Caco-2 (cell line): ENCODE data around the gene OR10G2. TPM values are rescaled to one million over a fixed set of nuclear protein-coding genes. Genes with fewer than 3 reads are reported as not detected.

Experiments
- BruUV-seq: library from RNA; stranded (reverse); fragments of 400-500 nt; replicated peaks from 2 replicates; lab custom pipeline; 2021; lab: Mats Ljungman, UMichigan
- CTCF ChIA-PET: fragments of 300-600 bp; sonication (Branson Sonifier 250); formaldehyde crosslinking; loops from one replicate; lab custom pipeline; 2022; ENCODE audit warnings: antibody characterized with exemption; lab: Charles Lee
- POLR2A ChIA-PET: fragments of 300-600 bp; sonication (Branson Sonifier 250); formaldehyde crosslinking; loops from one replicate; lab custom pipeline; 2022; ENCODE audit warnings: antibody characterized with exemption; lab: Charles Lee
- DNase-seq, 2 experiments: peaks; one replicate each; pipeline versions ENCODE4 v3.0.0 to v3.0.0-alpha.2; 2020 to 2022
- H3K27me3 ChIP-seq: replicated peaks from 2 replicates; pipeline ENCODE4 v1.6.0; 2011; ENCODE audit warnings: low read length; ENCODE audit not compliant: control insufficient read depth, insufficient read depth
- H3K36me3 ChIP-seq: 2 replicates; pipeline ENCODE4 v1.5.1; 2011; ENCODE audit warnings: low read length; ENCODE audit not compliant: control insufficient read depth, insufficient read depth
- H3K4me1 ChIP-seq: fragments of 250-450 bp; sonication (Bioruptor Pico); 2 replicates; pipeline ENCODE4 v1.5.1; 2020; ENCODE audit warnings: mild to moderate bottlenecking
- H3K4me3 ChIP-seq: 2 replicates; pipeline ENCODE4 v1.5.1; 2011; ENCODE audit warnings: low read depth, mild to moderate bottlenecking, control low read depth, low read length
- H3K9me3 ChIP-seq: fragments of 250-450 bp; sonication (Bioruptor Pico); 2 replicates; pipeline ENCODE4 v1.5.1; 2020; ENCODE audit warnings: mild to moderate bottlenecking, moderate library complexity
- H3K27ac Mint-ChIP-seq: one replicate; pipeline ENCODE4 v1.8.0; 2022; ENCODE audit warnings: mixed read lengths; ENCODE audit not compliant: unreplicated experiment
- H3K27me3 Mint-ChIP-seq: one replicate; pipeline ENCODE4 v1.8.0; 2022; ENCODE audit warnings: mixed read lengths; ENCODE audit not compliant: insufficient read depth, unreplicated experiment
- H3K36me3 Mint-ChIP-seq: one replicate; pipeline ENCODE4 v1.8.0; 2022; ENCODE audit warnings: mild to moderate bottlenecking, mixed read lengths; ENCODE audit not compliant: insufficient read depth, unreplicated experiment
- H3K4me1 Mint-ChIP-seq: one replicate; pipeline ENCODE4 v1.8.0; 2022; ENCODE audit warnings: low read depth, mixed read lengths; ENCODE audit not compliant: unreplicated experiment
- H3K4me3 Mint-ChIP-seq: one replicate; pipeline ENCODE4 v1.8.0; 2022; ENCODE audit warnings: mild to moderate bottlenecking, moderate library complexity, mixed read lengths; ENCODE audit not compliant: unreplicated experiment
- H3K9me3 Mint-ChIP-seq: one replicate; pipeline ENCODE4 v1.8.0; 2022; ENCODE audit warnings: mixed read lengths; ENCODE audit not compliant: unreplicated experiment
- intact Hi-C: fragments of 100-400 bp; cut with micrococcal nuclease; formaldehyde crosslinking; loops from one replicate; pipeline ENCODE4 v1.10.0; 2022; ENCODE audit not compliant: unreplicated experiment
- total RNA-seq: library from RNA; stranded (reverse); gene quantifications from 2 replicates; pipeline ENCODE4 v1.2.3, GENCODE V29; 2022
- TF ChIP-seq, protein P1 (sequence below), 2 experiments: fragments of 200-600 bp in 1 of 2; IDR thresholded peaks; 1 replicate in 1 of 2; 2 replicates in 1 of 2; pipeline versions ENCODE4 v1.5.1 to v1.8.0; 2011 to 2022; ENCODE audit warnings: antibody characterized with exemption in 1 of 2, control low read depth in 1 of 2, inconsistent platforms in 1 of 2, low read depth in 1 of 2, low read length in 1 of 2, mild to moderate bottlenecking in 1 of 2, moderate library complexity in 1 of 2; ENCODE audit not compliant: insufficient read depth in 1 of 2, severe bottlenecking in 1 of 2, unreplicated experiment in 1 of 2

OR10G2 gene
- total RNA-seq, 1 experiment from 2014 or later: not detected

DNA sequence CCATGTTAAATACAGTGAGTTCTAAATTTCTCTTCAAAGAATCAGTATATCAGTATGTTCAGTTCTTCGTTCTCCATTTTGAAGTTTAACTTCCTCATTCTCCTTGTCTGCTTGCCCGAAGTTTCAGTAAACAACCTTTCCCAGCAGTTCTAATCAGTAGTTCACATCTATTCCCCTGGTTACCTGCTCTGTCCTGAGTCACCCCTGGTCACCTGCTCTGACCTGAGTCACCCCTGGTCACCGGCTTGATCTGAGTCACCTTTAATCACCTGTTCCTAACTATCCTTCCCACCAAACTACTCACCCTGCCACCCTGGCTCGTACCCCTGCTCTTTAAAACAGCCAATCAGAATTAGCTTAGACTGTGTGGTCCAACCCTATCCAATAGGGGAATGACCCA, 45.4 kb downstream of the OR10G2 start:
- CTCF ChIA-PET: no interaction called here
- H3K4me3 ChIP-seq: no peak overlapping the region
- no peaks in the 10 kb centered on the region for H3K4me1 Mint-ChIP-seq
- DNase-seq: no peak
- H3K9me3 ChIP-seq: peaks cover 6% of the 10 kb centered on the region; the same call in 1 of the 2 replicates
- no peaks in the 10 kb centered on the region for H3K4me1 ChIP-seq
- TF ChIP-seq, protein P1, sequence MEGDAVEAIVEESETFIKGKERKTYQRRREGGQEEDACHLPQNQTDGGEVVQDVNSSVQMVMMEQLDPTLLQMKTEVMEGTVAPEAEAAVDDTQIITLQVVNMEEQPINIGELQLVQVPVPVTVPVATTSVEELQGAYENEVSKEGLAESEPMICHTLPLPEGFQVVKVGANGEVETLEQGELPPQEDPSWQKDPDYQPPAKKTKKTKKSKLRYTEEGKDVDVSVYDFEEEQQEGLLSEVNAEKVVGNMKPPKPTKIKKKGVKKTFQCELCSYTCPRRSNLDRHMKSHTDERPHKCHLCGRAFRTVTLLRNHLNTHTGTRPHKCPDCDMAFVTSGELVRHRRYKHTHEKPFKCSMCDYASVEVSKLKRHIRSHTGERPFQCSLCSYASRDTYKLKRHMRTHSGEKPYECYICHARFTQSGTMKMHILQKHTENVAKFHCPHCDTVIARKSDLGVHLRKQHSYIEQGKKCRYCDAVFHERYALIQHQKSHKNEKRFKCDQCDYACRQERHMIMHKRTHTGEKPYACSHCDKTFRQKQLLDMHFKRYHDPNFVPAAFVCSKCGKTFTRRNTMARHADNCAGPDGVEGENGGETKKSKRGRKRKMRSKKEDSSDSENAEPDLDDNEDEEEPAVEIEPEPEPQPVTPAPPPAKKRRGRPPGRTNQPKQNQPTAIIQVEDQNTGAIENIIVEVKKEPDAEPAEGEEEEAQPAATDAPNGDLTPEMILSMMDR (IDR thresholded peaks at IDR 0.05; ENCODE audit: insufficient read depth in 1 of 2, low read depth in 1 of 2, low read length in 1 of 2, severe bottlenecking in 1 of 2, unreplicated experiment in 1 of 2): no peak
- H3K27me3 ChIP-seq: no peaks in the 10 kb centered on the region
- no peak overlapping the region for H3K27ac Mint-ChIP-seq
- no peak overlapping the region for H3K4me3 Mint-ChIP-seq
- peaks cover 6% of the 10 kb centered on the region for H3K27me3 Mint-ChIP-seq
- H3K36me3 Mint-ChIP-seq: no peaks in the 10 kb centered on the region
- peaks cover 21% of the 10 kb centered on the region for H3K9me3 Mint-ChIP-seq
- POLR2A ChIA-PET: no interaction called here
- H3K36me3 ChIP-seq: no peaks in the 10 kb centered on the region
- no TSS peak for BruUV-seq
- intact Hi-C loops: no loop called here

Other genes with a start within 250 kb of the OR10G2 start
- gene CHD8, start 178.8 kb downstream of the OR10G2 start, total RNA-seq: 84.9 and 89.8 TPM in 2 replicates
- 18.8 and 20.9 TPM in 2 replicates for gene RAB2B, start 158.0 kb downstream of the OR10G2 start, total RNA-seq
- gene TOX4, start 157.7 kb downstream of the OR10G2 start, total RNA-seq: 76.6 and 78.8 TPM in 2 replicates
- gene METTL3, start 123.6 kb downstream of the OR10G2 start, total RNA-seq: 40.1 and 43.8 TPM in 2 replicates
- 10.9 and 11.0 TPM in 2 replicates for gene SALL2, start 108.6 kb downstream of the OR10G2 start, total RNA-seq
- not detected in 2 replicates for gene OR10G3, start 54.9 kb downstream of the OR10G2 start, total RNA-seq
- not detected in 2 replicates for gene OR4E2, start 18.9 kb upstream of the OR10G2 start, total RNA-seq
- 0.23 TPM in 1 of 2 replicates, not detected in the other for gene OR4E1, start 38.9 kb upstream of the OR10G2 start, total RNA-seq